GM13976 (cell line): ENCODE data around the gene RPH3AL.

ENCODE experiments used
- DNase-seq: peaks from one replicate; pipeline ENCODE4 v3.0.0; 2012; ENCODE audit warnings: low spot score
- CTCF ChIP-seq: IDR thresholded peaks from 2 replicates; pipeline ENCODE4 v1.5.1; 2012; ENCODE audit warnings: borderline replicate concordance, mild to moderate bottlenecking; ENCODE audit not compliant: insufficient read depth; ENCODE audit errors: extremely low read depth, missing control alignments, control extremely low read depth
- in situ Hi-C: fragments of 300-500 bp; cut with MboI; formaldehyde crosslinking; loops from one replicate; pipeline ENCODE4 v1.12.0; 2022; ENCODE audit warnings: low sequenced_read_pairs, mixed read lengths, inconsistent platforms; ENCODE audit not compliant: unreplicated experiment

Gene RPH3AL

GRCh38 chr17:300881-301280 is 51.7 kb downstream of the RPH3AL start:
- in situ Hi-C loops: no loop called here
- no peak for TF ChIP-seq CTCF
- DNase-seq: no peak

- TF ChIP-seq CTCF: no peak
- no peak for DNase-seq
- in situ Hi-C loops: no loop called here
These were observed 53.1 kb downstream of the RPH3AL start for GRCh38 chr17:299546-299945.

- in situ Hi-C loops: no loop called here
- no peak for DNase-seq
- no peak for TF ChIP-seq CTCF
These were observed 53.7 kb downstream of the RPH3AL start for GRCh38 chr17:298791-299450.

GRCh38 chr17:297758-298157 is 54.8 kb downstream of the RPH3AL start:
- no peak for DNase-seq
- in situ Hi-C loops: no loop called here
- TF ChIP-seq CTCF: no peak

- in situ Hi-C loops: no loop called here
These were observed 55.5 kb downstream of the RPH3AL start for GRCh38 chr17:296906-297690.

GRCh38 chr17:296379-296778 is 56.2 kb downstream of the RPH3AL start:
- in situ Hi-C loops: no loop called here
- DNase-seq: no peak
- TF ChIP-seq CTCF: no peak

More at GRCh38 chr17:296906-297690, 55.5 kb downstream of the RPH3AL start:
- no peak for DNase-seq
- TF ChIP-seq CTCF: no peak
